HCEC 1CT (cell line): ENCODE results near the gene VASH1.

ENCODE experiments used
- DNase-seq: peaks from one replicate; pipeline ENCODE4 v3.0.0-alpha.2; 2017

Gene VASH1

GRCh38 chr14:76742966-76743365 lies 18.3 kb upstream of the VASH1 start:
- DNase-seq = no peak

DNA sequence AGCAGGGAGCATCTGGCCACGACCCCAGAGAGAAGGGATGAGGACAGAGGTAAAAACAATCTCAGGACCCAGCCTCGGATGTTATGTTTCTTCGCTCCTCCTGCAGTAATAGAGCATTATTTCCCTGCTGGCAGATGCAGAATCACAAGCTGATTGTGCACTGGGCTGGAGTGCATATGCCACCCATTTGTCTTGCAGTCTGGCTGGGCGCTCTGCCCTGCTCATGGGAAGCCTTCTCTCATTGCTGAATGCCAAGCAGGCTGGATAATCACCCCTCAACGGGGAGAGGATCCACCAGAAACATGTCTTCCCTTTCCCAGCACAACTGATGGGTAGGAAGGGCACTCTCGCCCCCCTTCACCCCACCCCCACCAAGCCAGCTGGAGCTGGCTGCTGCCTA lies 8.5 kb upstream of the VASH1 start:
- DNase-seq = no peak

GRCh38 chr14:76753541-76754198 lies 7.6 kb upstream of the VASH1 start:
- DNase-seq = no peak

DNA sequence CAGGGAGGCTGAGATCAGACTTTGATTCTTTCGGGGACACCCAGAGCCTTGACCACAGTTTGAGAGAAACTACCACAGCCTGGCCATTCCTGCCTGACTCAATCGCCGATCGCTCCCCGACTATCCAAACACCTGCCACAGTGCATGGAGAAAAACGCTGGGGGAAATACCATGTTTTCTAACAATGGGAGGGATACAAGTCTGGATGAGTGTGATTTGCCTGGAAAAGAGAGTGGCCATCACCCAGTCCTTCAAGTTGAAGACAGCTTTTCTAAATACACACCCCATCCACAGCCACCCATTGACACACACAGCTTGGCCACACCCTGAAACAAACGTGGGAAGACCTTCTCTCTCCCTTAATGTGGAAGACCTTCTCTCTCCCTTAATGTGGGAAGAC lies 6.7 kb upstream of the VASH1 start:
- DNase-seq = no peak

DNA sequence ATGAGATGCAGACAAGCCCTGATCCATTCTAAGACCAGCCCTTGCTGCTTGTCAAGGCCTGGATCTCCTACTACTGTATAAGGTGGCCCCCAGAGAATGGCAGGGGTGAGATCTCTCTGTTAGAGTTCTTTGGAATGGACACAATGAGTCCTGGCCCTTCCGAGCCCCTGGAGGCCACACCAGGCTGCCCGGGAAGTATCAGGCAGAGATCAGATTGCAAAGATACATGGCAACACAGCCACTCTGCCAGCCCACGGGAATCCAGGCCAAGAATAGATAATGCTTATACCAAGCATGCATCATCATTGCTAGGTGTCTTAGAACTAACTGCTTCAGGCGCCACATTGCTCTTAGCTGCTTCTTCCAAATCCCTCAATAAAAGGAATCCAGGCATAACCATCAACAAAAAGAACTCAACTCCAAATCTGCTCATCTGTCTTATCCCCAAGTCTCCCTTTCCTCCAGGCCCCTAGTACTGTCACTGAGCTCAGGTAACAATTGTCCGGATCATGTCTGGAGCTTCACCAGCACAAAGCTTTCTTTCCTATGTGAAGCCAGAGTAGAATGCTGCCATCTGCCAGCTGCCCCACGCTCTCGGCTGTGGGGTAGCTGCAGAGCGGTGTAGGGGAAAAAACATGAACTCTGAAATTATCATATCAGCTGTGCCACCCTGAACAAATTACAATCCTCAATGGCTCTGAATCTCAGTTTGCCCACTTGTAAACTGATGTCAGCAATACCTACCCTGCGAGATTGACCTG lies 5.5 kb upstream of the VASH1 start:
- no peak for DNase-seq

DNA sequence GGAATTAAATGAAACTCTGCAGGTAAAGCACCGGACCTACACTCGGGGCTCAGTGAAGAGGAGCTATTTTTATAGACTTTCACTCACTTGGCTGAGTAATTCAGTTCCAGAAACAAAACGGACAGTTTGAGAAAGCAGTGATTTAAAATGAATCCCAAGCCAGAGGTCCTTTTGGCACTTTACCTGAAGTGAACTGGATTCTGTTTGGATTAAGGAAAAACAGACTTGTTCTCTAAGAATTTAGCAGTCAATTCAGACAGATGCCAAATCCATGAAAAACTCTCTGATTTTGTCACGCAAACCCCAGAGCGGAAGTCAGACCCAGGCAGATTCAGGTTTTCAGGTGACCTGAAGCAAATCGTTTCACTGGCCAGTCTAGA lies 4.9 kb upstream of the VASH1 start:
- no peak for DNase-seq

GRCh38 chr14:76759589-76759988 lies 1.7 kb upstream of the VASH1 start:
- DNase-seq = no peak

DNA sequence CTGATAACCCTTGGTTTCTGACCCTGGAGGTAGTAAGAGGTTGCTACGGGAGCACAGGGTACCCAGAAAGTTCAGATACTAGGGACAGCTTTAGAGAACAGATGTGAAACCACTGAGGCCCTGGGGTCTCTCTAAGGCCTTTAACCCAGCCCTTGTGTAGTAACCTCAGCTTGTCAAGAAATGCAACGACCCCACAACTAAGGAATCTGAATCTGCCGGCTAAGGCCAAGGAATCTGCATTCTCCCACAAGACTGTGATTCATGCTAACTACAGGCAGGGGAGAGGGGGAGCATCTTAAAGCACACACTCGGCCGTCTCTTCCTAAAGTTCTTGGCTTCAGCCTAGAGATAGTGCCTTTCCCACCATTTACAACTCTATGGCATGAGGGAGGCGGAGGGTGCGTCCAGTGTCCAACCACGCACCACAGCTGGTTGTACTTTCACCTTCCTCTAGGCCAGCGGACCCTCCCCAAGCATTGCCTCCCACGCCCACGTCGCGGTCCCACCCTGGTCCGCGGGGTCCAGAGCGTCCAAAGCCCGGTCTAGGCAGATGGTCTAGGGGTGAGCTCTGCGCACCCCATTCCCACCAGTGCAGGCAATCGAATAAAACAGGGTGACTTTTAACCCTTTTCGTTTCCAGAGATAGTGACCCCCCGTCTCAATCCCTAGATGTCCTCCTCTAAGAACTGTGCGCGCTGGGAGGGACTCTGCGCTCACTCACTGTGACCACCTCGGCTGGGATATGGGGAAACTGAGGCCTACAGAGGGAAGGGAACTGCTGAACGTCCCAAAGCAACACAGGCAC lies 735 bp upstream of the VASH1 start:
- no peak for DNase-seq

DNA sequence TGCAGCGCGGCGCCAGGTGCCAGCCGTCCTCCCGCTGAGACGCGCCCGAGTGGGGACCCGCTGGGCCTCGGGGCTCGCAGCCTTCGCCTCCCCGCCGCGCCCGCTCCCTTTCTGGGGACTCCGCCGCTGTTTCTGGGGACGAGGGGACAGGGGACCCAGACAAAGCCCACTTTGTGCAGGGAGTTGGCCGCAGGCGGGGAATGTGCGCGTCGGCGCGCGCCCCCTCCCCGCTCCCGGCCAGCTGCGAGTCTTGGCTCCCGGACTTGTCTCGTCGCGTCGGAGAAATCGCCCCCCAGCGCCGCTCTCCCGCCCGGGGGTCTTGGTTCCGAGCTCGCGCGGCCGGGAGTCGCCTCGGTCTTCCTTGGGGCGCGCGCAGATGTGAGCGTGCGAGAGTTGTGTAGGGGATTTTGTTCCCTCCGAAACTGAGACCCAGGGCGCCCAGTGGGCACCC lies 717 bp downstream of the VASH1 start:
- DNase-seq = no peak

DNA sequence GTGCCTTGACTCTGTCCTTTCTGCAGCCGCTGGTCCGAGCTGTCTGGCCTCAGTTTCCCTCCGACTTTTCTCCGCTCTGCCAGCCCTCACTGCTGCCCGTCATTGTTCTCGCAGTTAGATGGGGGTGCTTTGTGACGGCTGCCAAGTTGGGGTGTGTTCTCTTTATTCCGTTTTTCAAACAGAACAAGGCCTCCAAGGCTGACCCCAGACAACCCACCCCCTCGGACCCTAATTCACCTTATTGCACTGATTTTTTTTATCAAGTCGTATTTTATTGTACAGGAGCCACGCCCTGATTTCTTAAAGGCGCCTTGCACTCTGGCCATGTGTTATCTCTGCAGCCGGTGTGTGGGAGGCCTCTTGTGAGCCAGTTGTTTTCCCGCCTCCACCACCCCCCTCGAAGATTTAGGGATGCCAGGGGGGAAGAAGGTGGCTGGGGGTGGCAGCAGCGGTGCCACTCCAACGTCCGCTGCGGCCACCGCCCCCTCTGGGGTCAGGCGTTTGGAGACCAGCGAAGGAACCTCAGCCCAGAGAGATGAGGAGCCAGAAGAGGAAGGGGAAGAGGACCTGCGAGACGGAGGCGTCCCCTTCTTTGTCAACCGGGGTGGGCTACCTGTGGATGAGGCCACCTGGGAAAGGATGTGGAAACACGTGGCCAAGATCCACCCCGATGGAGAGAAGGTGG lies 1.3 kb downstream of the VASH1 start:
- DNase-seq = no peak

DNA sequence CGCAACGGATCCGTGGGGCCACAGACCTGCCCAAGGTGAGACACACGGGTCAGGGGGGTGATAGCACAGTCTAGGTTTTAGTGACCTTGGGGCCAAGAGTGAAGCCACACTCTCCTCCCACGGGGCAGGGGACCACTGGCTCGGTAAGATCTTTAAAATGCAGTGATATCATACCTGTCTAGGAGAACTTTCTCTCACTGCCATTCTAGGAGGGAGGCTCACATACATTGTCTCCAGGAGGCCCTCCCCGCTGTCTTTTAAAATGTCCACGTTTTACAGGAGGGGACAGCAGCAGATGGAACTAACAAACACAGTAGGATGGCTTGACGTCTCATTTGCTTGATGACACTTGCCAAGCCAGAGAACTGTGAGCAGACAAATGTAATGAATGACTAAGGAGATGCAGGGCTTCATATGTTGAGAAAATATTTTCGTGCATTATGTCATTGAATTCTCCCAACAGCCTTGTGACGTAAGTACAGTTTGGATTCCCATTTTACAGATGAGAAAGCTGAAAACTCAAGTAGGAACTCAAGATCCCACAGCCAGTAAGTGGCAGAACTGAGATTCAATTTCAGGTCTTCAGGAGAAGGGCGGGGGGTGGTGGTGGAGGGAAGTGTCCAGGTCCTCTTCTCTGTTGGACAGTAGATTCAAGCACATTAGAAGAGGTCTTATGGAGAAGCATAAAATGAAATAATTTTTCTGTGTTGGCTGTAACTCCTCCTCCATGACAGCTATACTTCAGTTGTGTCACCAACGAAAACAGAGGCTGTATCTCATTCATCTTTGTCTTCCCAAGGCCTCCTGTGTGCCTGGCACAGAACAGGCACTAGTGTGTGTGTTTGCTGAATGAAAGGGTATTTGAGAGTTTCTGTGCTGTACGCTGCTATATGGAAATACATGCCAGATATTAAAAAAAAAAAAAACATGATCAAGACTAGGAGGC lies 2.1 kb downstream of the VASH1 start:
- DNase-seq = no peak

DNA sequence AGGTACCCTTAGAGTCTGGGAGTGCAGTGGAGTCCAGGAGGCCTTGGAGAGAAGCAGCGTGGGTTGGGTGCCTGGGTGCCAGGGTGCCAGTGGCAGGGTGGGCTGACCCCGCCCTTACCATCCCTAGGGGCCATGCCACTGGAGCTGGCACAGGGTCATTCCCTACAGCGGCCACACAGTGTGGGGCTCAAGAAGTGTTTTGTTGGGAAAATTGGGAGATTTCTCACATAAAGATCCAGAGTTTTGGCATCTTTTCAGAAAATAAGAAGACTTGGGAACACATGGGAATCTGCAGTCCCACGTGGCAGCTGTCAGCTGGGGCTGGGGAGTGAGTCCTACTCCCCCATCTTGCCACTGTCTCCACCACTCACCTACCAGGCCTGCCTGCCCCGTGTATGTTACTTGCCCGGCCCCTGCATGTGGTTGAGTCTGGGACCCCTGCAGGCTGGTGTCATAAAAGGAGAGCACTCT lies 4.2 kb downstream of the VASH1 start:
- no peak for DNase-seq

DNA sequence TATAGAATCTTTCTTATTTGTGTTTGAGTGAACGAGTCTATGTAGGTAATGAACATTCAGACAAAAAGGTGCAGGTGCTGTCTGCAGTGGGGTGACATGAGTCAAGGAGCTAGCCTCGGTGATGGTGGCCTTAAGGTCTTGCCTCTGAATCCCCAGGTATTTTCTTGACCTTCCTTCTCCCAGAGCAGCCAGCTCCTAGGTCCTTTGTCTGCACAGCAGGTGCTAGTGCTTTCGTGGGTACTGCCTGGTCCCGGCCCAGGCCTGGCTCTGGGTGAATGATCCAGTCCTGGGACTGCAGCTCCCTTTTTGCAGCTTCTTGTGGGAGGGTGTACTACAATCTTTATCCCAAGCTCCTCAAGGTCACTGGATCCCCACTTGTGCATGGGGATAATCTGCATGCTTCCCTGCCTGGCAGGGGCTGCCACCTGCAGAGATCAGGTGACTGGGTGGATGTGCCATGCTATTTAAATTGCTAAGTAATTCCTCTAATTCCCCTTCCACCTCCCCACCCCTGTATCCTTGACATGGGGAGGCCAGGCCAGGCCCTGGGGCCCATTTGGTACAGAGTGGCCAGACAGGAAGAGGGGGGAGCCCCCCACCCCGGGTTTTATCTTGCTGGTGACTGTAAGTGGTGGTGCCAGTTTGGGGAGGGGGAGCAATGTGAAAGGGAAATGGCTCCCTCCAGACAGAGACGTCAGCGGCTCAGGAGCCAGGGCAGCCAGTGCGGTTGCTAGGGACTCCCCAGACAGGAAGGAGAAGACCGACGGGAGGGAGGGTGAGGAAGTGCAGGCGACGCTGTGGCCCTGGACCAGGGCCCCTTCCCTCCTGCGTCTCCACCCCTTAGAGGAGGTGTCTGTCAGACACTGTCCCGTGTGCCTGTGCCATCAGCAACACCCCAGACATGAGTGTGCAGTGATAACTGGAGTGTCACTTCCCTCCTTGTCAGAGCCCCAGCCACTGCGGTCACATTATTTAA lies 6.7 kb downstream of the VASH1 start:
- DNase-seq = no peak

GRCh38 chr14:76768671-76769500 lies 7.6 kb downstream of the VASH1 start:
- no peak for DNase-seq

DNA sequence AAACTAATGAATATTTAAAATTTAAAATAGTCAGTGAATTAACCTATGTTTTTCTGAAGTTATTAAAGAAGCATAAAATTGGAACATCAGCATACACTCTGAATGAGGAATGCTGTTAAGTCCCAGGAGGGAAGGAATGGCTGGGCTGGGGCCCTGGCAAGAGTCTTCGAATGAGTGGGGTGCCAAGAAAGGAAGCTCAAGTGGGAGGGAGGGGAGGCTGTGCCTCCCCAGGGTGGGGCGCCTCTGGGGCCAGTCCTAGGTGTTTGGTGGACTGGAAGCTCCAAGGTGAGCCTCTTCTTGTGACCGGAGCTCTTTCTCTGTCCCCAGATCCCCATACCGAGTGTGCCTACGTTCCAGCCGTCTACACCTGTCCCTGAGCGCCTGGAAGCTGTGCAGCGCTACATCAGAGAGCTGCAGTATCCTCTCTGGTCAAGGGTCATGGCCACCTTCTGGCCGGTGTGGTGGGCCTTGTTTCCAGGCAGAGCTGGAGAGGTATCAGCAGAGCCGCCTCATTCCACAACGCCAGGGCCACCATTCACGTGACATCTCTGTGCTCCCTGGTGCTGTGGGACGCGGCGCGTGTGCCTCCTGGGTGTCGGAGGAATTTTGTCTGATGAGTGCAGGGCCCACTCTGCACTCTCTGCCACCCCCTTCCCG lies 8.5 kb downstream of the VASH1 start:
- no peak for DNase-seq

- no peak for DNase-seq
Observed at GRCh38 chr14:76770521-76771436, 9.5 kb downstream of the VASH1 start.

DNA sequence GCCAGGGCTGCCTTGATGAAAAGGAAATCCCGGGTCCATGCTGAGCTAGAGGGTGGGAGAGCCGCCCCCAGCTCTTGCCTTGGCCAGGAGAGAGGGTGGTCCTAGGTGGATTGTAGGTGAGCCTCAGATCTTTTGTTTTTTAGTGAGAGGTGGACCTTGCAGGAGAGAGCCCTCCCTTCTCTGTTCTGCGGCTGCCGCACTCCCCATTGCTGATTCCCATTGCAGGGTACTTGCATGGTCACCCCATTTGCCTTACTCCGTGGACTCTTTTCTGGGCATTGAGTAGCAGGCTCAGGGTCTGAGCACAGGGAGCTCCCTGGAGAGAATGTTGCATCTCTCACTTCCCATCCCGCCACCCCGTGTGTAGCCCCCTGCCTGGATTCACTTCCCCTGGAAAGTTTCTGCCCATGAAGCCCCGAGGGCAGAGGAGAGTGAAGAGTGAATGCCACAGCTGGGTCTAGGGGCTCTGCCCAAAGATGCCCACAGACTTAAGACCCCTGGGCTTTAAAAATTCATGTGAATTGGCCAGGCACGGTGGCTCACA lies 10.2 kb downstream of the VASH1 start:
- no peak for DNase-seq
